ENCODE results near the gene ZNF626. TPM values are rescaled to one million over a fixed set of nuclear protein-coding genes. Genes with fewer than 3 reads are reported as not detected.
A peak's percentile ranks its signal among the peaks of the same experiment; 100 is the strongest.

ZNF626 gene
- 3.1 and 3.6 TPM in 2 replicates for total RNA-seq (2021)
- Bru-seq, nascent RNA: percentile 49 among the genes with signal in this experiment
- BruChase-seq, experiment 1, labeled RNA remaining after a 2-hour chase: percentile 67 among the genes with signal in this experiment
- BruChase-seq, experiment 2, labeled RNA remaining after a 6-hour chase: percentile 51 among the genes with signal in this experiment
- long read RNA-seq, partial matches to known transcripts: 0 of 4 reads
- long read RNA-seq, other reads (novel, unspliced or antisense): 1 of 4 reads

DNA sequence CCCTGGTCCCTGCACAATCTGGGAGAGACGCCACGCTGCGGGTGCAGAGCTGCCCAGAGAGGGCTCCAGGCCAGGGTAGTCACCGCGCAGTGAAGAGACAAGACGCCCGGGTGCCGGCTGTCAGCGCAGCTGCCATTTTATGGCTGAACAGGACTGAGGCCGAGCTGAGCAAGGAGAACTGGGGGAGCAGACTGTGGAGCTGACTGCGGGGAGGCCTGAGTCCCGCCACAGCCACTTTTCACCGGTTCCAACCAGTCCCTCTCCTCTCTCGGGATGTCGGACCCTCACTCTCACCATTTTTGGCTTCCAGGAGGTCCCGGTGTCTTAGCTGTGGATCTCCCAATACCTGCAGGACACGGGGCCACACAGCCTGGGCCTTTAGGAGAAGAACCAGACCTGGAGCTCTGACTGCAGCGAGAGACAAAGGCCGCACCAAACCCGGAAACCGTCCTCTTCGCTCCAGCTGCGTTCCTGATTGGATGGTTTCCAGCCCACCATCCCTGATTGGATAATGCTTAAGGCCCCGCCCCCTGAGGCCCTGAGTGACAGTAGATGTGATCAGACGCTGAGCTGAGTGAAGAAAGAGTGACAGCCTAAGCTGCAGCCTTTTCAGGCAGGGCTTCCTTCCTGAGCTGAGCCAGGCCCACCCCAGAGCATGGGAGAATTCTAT, at the start of gene ZNF626:
Gene ZNF626 (minus strand): TSS at position 422 of the 670 bp plus-strand sequence. CDS start 125 bp downstream, at position 297.
- BruUV-seq (replicated peaks): no TSS peak
- CTCF ChIA-PET: no interaction called here
- intact Hi-C loops (cut with micrococcal nuclease; ENCODE audit: unreplicated experiment): no loop called here
- Histone ChIP-seq H3K4me2 (peak within 1 kb of the TSS; percentile 73), H3K4me3 (peak within 1 kb of the TSS; percentile 66), H3K9me2 (ENCODE audit: insufficient read depth) (no peaks in the 10 kb centered on the region), H3K36me3 (ENCODE audit: low read depth) (peaks cover 27% of the 10 kb centered on the region), H3K27ac (no peak within 1 kb of the TSS), H3F3A (ENCODE audit: insufficient read depth, low read depth) (no peaks in the 10 kb centered on the region), H2AFZ (peak within 1 kb of the TSS; percentile 81), H3K27me3 (ENCODE audit: insufficient read depth, low read depth) (no peaks in the 10 kb centered on the region), H4K20me1 (ENCODE audit: insufficient read depth) (no peaks in the 10 kb centered on the region), H3K79me2 (ENCODE audit: low read depth) (peaks cover 16% of the 10 kb centered on the region), H3K9me3 (ENCODE audit: insufficient read depth, low read depth) (peaks cover 26% of the 10 kb centered on the region), H3K4me1 (replicated peaks; ENCODE audit: insufficient read depth) (no peaks in the 10 kb centered on the region)
- POLR2A ChIA-PET (ENCODE audit: unreplicated experiment): interaction anchor here (0.7 kb wide), 1 partner anchor 481 kb away, joined by 3 read pairs; the partner anchor contains the start of gene ZNF431
- TF ChIP-seq CTCF (conservative IDR thresholded peaks at IDR 0.05) (no peak), EZH2 (IDR thresholded peaks at IDR 0.05; ENCODE audit: low read depth) (no peak)
- peak; percentile 78 to 94 for DNase-seq

DNA sequence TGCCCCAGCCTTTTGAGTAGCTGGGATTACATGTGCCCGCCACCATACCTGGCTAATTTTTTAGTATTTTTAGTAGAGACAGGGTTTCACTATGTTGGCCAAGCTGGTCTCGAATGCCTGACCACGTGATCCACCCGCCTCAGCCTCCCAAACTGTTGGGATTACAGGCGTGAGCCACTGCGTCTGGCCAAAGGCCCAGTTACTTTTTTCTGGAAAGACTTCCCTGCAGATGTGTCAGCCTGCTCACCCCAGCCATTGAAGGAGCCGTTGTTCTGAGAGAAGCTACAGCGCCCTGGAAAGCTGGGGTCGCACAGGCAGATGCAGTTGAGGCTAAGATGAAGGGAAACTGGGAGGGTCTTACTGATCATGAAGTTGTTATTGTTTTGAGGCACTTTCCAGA, 7.9 kb upstream of the ZNF626 start:
- peaks cover 9% of the 10 kb centered on the region for H3K9me3 ChIP-seq (ENCODE audit: insufficient read depth, low read depth)
- H3K4me2 ChIP-seq: no peak overlapping the region
- no peak overlapping the region for H3K27ac ChIP-seq
- no peaks in the 10 kb centered on the region for H3K36me3 ChIP-seq (ENCODE audit: low read depth)
- POLR2A ChIA-PET (ENCODE audit: unreplicated experiment): no interaction called here
- no peak overlapping the region for H2AFZ ChIP-seq
- H3K4me3 ChIP-seq: no peak overlapping the region
- no peaks in the 10 kb centered on the region for H4K20me1 ChIP-seq (ENCODE audit: insufficient read depth)
- H3K9me2 ChIP-seq (ENCODE audit: insufficient read depth): no peaks in the 10 kb centered on the region
- no peaks in the 10 kb centered on the region for H3K79me2 ChIP-seq (ENCODE audit: low read depth)
- no peaks in the 10 kb centered on the region for H3F3A ChIP-seq (ENCODE audit: insufficient read depth, low read depth)
- DNase-seq: no peak
- TF ChIP-seq CTCF (conservative IDR thresholded peaks at IDR 0.05) (no peak), EZH2 (IDR thresholded peaks at IDR 0.05; ENCODE audit: low read depth) (no peak)
- no peaks in the 10 kb centered on the region for H3K27me3 ChIP-seq (ENCODE audit: insufficient read depth, low read depth)
- intact Hi-C loops (cut with micrococcal nuclease; ENCODE audit: unreplicated experiment): no loop called here
- H3K4me1 ChIP-seq (replicated peaks; ENCODE audit: insufficient read depth): no peaks in the 10 kb centered on the region
- BruUV-seq (replicated peaks): no TSS peak
- CTCF ChIA-PET: no interaction called here

DNA sequence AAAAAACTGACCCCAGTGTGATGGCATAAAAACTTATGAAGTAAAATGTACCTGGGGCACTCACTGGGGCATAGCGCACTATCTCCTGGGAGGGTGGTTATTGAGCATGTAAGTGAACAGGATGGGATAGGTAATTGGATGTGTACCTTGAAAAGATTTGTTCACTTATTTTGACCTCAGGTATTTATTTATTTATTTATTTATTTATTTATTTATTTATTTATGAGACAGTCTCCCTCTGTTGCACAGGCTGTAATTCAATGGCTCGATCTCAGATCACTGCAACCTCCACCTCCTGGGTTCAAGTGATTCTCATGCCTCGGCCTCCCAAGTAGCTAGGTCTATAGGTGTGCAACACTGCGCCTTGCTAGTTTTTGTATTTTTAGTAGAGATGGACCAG, 5.9 kb upstream of the ZNF626 start:
- BruUV-seq (replicated peaks): no TSS peak
- intact Hi-C loops (cut with micrococcal nuclease; ENCODE audit: unreplicated experiment): no loop called here
- TF ChIP-seq CTCF (conservative IDR thresholded peaks at IDR 0.05) (no peak), EZH2 (IDR thresholded peaks at IDR 0.05; ENCODE audit: low read depth) (no peak)
- no peaks in the 10 kb centered on the region for H4K20me1 ChIP-seq (ENCODE audit: insufficient read depth)
- H3K9me3 ChIP-seq (ENCODE audit: insufficient read depth, low read depth): peaks cover 14% of the 10 kb centered on the region
- no peak overlapping the region for H3K4me2 ChIP-seq
- no peaks in the 10 kb centered on the region for H3K36me3 ChIP-seq (ENCODE audit: low read depth)
- H3K9me2 ChIP-seq (ENCODE audit: insufficient read depth): no peaks in the 10 kb centered on the region
- H3K4me1 ChIP-seq (replicated peaks; ENCODE audit: insufficient read depth): no peaks in the 10 kb centered on the region
- H3K27ac ChIP-seq: no peak overlapping the region
- CTCF ChIA-PET: no interaction called here
- POLR2A ChIA-PET (ENCODE audit: unreplicated experiment): no interaction called here
- no peaks in the 10 kb centered on the region for H3K27me3 ChIP-seq (ENCODE audit: insufficient read depth, low read depth)
- no peak overlapping the region for H3K4me3 ChIP-seq
- no peak for DNase-seq
- H3F3A ChIP-seq (ENCODE audit: insufficient read depth, low read depth): no peaks in the 10 kb centered on the region
- no peaks in the 10 kb centered on the region for H3K79me2 ChIP-seq (ENCODE audit: low read depth)
- H2AFZ ChIP-seq: no peak overlapping the region

All from PC-9 (cell line).